SH-SY5Y (cell line): Measurements from ENCODE around the gene CYP27A1.

ENCODE experiments used
- GATA2 ChIP-seq: IDR thresholded peaks from 2 replicates; pipeline ENCODE4 v1.6.1; 2011; ENCODE audit warnings: mild to moderate bottlenecking, low read depth, low read length
- GATA3 ChIP-seq: IDR thresholded peaks from 2 replicates; pipeline ENCODE4 v1.6.1; 2011; ENCODE audit warnings: low read depth, mild to moderate bottlenecking, low read length, moderate library complexity

DNA sequence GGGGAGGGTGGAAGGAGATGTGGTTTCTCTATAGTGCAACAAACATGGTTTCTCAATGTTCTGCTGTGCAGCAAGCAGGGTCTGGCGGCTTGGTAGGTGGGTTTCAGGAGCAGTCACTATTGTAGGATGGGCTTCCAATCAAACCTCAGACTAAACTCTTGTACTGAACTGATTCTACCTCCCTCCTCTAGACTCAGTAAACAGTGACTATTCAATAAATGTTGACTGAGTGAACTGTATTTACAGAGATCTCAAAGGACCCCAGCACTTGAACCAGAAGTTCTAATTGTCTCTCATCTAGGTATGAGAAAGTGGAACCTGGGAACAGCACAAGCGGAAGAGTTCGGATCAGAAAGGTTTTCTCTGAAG lies 26.8 kb upstream of the CYP27A1 start:
- TF ChIP-seq GATA2 (no peak), GATA3 (no peak)
